AG09319 (cell line): ENCODE measurements around the gene TLR8.

Experiments used
- DNase-seq: peaks from one replicate; pipeline ENCODE4 v3.0.0-alpha.2; 2010; ENCODE audit warnings: low read depth; ENCODE audit errors: extremely low read depth
- CTCF ChIP-seq: IDR thresholded peaks from 2 replicates; pipeline ENCODE4 v1.5.1; 2011; ENCODE audit warnings: low read depth, mild to moderate bottlenecking, inconsistent platforms, low read length, moderate library complexity

TLR8 gene

GRCh38 chrX:12917753-12918152, 11.3 kb downstream of the TLR8 start:
- no peak for TF ChIP-seq CTCF
- no peak for DNase-seq

- DNase-seq = no peak
- no peak for TF ChIP-seq CTCF
Observed at GRCh38 chrX:12919051-12919450, 12.6 kb downstream of the TLR8 start.

GRCh38 chrX:12919620-12920019, 13.2 kb downstream of the TLR8 start:
- TF ChIP-seq CTCF = no peak
- DNase-seq = no peak

GRCh38 chrX:12920990-12921389, 14.6 kb downstream of the TLR8 start:
- TF ChIP-seq CTCF = no peak
- no peak for DNase-seq

GRCh38 chrX:12921886-12922598, 15.6 kb downstream of the TLR8 start:
- DNase-seq = no peak
- TF ChIP-seq CTCF = no peak

GRCh38 chrX:12922599-12922919, 16.1 kb downstream of the TLR8 start:
- no peak for TF ChIP-seq CTCF
- DNase-seq = no peak

GRCh38 chrX:12929701-12930100, 23.3 kb downstream of the TLR8 start:
- TF ChIP-seq CTCF = no peak
- DNase-seq = no peak
